ENCODE results near the gene AP2M1.
A peak's percentile ranks its signal among the peaks of the same experiment; 100 is the strongest.

The AP2M1 gene

DNA sequence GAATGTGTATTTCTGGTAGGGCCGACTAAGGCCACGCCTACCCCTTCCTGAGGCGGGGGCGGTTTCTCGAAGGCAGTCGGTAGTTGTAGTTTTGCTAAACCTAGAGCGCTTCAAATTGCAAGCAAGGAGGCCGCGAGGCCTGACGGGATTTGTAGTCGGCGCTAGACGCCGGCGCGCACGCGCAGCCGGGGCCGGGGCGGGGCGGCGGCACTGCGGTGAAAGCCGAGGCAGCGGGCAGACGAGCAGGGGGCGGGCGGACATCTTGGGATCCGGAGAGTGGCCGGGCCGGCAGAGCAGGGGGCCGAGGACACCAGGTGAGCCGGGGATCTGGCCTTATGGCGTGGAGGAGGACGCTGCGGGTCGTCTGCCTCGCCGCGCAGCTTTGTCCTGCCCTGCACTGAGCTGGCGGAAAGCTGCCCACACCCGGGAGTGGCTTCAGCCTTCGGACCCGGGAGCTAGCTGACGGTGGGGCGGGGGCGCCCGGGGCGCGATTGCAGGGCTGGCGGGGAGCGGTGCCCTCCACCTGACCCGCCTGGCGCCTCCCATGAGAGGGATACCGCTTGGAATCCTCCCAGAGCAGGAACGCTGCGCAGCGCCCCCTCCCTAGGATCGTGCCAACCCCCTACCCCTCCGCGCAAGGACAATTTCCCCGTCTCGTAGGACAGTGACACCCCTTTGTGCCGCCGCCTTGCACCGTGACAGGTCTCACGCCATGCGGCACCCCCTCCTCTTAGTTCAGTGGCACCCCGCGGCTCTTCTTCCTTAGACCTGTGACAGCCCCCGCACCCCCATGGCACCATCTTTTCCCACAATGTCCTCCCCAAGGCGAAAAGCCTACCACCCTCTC lies at the start of gene AP2M1:
TSS of gene AP2M1 (plus strand) at position 210 of the 847 bp plus-strand sequence. CDS start 2,139 bp downstream, outside the sequence.
- H3K9me3 Mint-ChIP-seq, result no peaks in the 10 kb centered on the region
- H3K4me3 Mint-ChIP-seq, result peak within 1 kb of the TSS; percentile 94
- peaks cover 17% of the 10 kb centered on the region for H3K36me3 Mint-ChIP-seq (ENCODE audit: low read depth)
- peak within 1 kb of the TSS; percentile 83 for H3K27ac Mint-ChIP-seq
- H3K27me3 Mint-ChIP-seq, result no peaks in the 10 kb centered on the region
- H3K4me1 Mint-ChIP-seq, result peaks cover 30% of the 10 kb centered on the region
- ATAC-seq (peak; percentile 95), DNase-seq (peak; percentile 97)

DNA sequence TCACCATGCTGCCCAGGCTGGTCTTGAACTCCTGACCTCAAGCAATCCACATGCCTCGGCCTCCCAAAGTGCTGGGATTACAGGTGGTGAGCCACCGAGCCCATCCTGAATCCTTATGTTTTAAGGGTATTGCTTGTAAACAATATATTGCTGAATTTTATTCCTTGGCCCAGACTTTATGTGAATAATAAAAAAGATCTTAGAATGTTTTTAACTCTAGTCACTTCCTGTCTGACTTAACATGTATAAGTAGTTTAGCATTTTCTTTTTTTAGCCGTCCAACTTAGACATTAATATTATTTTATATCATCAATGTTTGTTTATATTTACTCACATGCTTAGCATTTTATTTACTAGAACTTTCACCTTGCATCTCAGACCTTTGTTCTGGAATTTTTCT lies 48.6 kb upstream of the AP2M1 start:
- Mint-ChIP-seq H3K4me1 (no peaks in the 10 kb centered on the region), H3K9me3 (no peaks in the 10 kb centered on the region)
- no peak for ATAC-seq

DNA sequence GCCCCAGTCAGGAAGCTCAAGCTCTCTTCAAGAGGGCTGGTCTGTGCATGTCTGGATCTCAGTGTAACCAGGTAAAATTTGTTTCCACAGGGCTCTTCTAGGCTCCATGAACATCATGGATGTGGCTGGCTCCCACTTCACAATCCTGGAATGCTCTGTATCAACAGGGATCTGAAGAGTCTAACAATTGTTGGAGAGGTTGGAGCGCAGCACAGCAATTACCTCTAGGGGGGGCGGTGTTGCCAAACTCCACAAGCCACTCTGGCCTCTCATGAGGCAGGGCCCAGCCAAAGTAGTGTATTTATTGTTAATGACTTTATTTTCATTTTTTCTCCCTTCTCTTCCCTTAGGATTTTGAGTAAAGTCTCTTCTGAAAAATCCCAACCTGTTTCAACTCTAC lies 45.6 kb upstream of the AP2M1 start:
- Mint-ChIP-seq H3K4me3 (no peak overlapping the region), H3K9me3 (no peaks in the 10 kb centered on the region), H3K27ac (no peak overlapping the region), H3K4me1 (peaks cover 8% of the 10 kb centered on the region), H3K27me3 (no peaks in the 10 kb centered on the region), H3K36me3 (ENCODE audit: low read depth) (peaks cover 2% of the 10 kb centered on the region)
- peak; percentile 20 for DNase-seq
- no peak for ATAC-seq

More for the DNA sequence above, 48.6 kb upstream of the AP2M1 start:
- Mint-ChIP-seq H3K27me3 (no peaks in the 10 kb centered on the region), H3K4me3 (no peak overlapping the region), H3K27ac (no peak overlapping the region), H3K36me3 (ENCODE audit: low read depth) (no peaks in the 10 kb centered on the region)
- DNase-seq, result no peak

DNA sequence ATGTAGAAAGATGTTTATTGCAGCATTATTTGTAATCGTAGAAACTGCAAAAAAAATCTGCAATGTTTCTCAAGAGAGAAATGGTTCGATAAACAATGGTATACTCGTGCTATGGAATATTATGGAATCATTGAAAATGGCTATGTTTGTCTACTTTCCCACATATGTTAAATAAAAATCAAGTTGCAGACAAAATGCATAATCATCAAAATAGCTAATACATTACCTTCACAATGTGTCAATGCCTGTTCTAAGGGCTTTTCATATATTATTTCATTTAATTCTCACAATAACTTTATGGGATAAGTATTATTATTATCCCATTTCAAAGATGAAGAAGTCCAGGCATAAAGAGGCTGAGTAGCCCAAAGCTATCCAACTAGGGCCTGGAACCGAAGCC lies 41.7 kb upstream of the AP2M1 start:
- peaks cover 34% of the 10 kb centered on the region for H3K4me1 Mint-ChIP-seq
- no peaks in the 10 kb centered on the region for H3K9me3 Mint-ChIP-seq
- no peak overlapping the region for H3K27ac Mint-ChIP-seq
- H3K27me3 Mint-ChIP-seq, result no peaks in the 10 kb centered on the region
- H3K4me3 Mint-ChIP-seq, result no peak overlapping the region
- H3K36me3 Mint-ChIP-seq (ENCODE audit: low read depth), result peaks cover 15% of the 10 kb centered on the region
- ATAC-seq (no peak), DNase-seq (no peak)

DNA sequence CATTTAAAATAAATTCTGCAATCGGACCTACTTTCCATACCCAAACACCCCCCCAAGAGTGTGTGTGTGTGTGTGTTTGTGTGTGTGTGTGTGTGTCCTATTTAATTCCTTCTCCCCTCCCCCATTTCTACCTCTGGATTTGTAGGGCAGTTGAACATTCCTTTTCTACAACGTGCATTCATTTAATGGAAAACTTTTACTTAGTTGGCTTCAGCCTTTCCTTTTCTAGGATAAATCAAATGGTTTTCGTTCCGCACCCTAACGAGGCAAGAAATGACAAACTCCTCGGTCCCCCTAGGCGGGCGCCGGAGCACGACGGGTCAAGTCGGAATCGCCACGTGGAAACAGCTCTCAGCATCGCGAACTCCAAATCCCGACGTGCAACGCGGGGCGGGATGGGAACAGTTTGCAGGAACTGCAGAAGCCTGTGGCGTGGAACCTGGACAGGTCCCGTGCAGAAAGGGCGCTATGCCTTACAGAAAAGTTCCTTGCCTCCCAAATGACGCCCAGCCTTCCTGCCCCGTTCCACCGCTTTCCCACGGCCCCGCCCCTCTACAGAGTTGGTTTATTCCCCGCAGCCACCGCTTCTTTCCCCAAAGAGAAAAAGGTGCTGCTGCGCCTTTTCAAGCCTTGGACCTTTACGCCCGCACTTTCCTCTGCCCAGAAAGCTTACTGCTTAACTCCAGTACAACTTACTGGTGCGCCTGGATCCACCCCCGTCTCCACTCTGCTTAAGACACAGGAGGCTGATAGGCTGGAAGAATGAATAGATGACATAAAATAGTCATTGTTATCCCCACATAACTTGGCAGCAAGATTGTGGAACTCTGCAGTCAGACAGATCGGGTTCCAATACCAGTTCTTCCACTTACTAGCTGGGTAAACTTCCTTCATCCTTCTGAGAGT lies 40.6 kb upstream of the AP2M1 start:
- Mint-ChIP-seq H3K9me3 (no peaks in the 10 kb centered on the region), H3K27ac (peak overlapping the region; percentile 97), H3K4me1 (peaks cover 34% of the 10 kb centered on the region), H3K27me3 (no peaks in the 10 kb centered on the region), H3K36me3 (ENCODE audit: low read depth) (peaks cover 16% of the 10 kb centered on the region), H3K4me3 (peak overlapping the region; percentile 97)
- ATAC-seq (peak; percentile 31), DNase-seq (peak; percentile 64)

DNA sequence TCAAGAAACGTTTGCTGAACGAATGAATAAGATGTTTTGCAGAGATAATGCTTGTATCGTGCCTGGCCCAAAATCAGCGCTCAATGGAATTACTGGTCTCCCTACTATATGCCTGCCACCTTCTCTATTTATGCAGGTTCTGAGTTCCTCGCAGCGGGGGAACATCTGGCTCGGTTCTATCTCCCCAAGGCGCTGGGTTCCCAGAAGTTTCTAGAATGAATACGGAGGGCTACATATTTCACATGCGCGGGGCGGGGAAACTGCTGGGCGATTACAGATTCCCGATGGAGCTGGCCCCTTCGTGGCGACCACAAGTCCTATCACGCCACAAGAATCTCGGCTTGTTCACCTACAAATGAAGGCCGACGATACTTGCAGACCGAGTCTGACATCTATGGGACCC lies 39.9 kb upstream of the AP2M1 start:
- Mint-ChIP-seq H3K9me3 (no peaks in the 10 kb centered on the region), H3K27ac (peak overlapping the region; percentile 97), H3K36me3 (ENCODE audit: low read depth) (peaks cover 16% of the 10 kb centered on the region), H3K4me1 (peaks cover 34% of the 10 kb centered on the region), H3K4me3 (peak overlapping the region; percentile 97), H3K27me3 (no peaks in the 10 kb centered on the region)
- DNase-seq (no peak), ATAC-seq (peak; percentile 4)

DNA sequence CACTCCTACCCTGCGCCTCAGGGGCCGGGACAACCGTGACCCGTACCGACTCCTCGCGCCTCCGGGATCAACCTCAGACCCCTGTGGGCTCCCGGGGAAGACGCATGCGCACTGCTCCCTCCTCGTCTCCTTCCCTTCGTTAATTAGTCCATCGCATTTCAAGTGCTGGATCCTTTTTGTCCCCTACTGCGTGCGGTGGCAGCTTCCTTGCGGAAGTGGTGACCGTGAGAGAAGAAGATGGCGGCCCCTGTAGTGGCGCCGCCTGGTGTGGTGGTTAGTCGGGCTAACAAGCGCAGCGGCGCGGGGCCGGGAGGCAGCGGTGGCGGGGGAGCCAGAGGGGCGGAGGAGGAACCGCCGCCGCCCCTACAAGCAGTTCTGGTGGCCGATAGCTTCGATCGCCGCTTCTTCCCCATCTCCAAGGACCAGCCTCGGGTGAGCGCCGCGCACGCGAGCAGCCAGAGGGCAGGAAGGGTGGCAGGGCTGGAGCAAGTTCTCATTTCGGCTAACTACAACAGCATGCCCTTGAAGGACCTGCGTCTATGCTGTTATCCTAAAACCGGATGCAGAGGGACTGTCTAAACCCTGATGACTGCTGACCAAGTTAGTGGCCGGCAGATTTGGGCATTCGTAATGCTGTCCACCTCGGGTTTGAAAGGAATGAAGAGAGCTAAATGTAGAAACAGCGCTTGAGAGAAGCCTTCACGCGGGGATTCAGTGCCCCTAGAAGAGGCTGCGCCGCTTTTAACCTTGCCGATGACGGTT lies 39.3 kb upstream of the AP2M1 start, which contains the start of gene EIF2B5:
TSS of gene EIF2B5 (plus strand) at position 210 of the 762 bp plus-strand sequence. CDS start at position 238, 28 bp downstream.
- DNase-seq, result peak; percentile 90
- Mint-ChIP-seq H3K9me3 (no peaks in the 10 kb centered on the region), H3K4me1 (peaks cover 34% of the 10 kb centered on the region), H3K27ac (peak within 1 kb of the TSS; percentile 97), H3K36me3 (ENCODE audit: low read depth) (peaks cover 20% of the 10 kb centered on the region), H3K4me3 (peak within 1 kb of the TSS; percentile 97), H3K27me3 (no peaks in the 10 kb centered on the region)
- peak; percentile 91 for ATAC-seq

DNA sequence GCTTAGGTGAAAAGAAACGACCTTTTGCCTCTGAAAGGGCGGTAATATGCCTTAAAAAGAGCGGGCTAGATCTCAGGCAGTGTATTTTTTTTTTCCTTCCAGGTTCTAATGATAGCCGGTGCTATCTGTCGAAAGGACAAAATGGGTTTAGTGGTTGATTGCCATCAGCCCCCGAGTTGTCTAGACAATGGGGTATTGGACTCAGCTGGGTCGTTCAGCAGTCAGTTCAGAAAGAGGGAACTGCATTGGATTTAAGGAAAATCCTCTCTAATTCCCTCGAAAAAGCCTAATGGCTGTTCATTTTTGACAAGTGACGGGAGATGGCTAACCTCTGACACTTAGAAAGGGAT lies 38.8 kb upstream of the AP2M1 start:
- Mint-ChIP-seq H3K9me3 (no peaks in the 10 kb centered on the region), H3K4me1 (peaks cover 34% of the 10 kb centered on the region), H3K36me3 (ENCODE audit: low read depth) (peaks cover 26% of the 10 kb centered on the region), H3K4me3 (peak overlapping the region; percentile 97), H3K27me3 (no peaks in the 10 kb centered on the region), H3K27ac (peak overlapping the region; percentile 97)
- DNase-seq, result no peak
- ATAC-seq, result no peak

DNA sequence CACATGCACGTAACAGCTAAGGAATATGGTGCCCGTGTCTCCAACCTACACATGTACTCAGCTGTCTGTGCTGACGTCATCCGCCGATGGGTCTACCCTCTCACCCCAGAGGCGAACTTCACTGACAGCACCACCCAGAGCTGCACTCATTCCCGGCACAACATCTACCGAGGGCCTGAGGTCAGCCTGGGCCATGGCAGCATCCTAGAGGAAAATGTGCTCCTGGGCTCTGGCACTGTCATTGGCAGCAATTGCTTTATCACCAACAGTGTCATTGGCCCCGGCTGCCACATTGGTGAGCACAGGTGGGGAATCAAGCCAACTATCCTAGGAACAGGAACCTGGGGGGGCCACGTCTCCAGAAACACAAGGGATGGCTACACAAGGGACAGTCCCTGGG lies 34.2 kb upstream of the AP2M1 start:
- no peaks in the 10 kb centered on the region for H3K9me3 Mint-ChIP-seq
- ATAC-seq, result no peak
- no peaks in the 10 kb centered on the region for H3K27me3 Mint-ChIP-seq
- H3K36me3 Mint-ChIP-seq (ENCODE audit: low read depth), result peaks cover 53% of the 10 kb centered on the region
- H3K4me1 Mint-ChIP-seq, result peaks cover 22% of the 10 kb centered on the region
- no peak overlapping the region for H3K4me3 Mint-ChIP-seq
- H3K27ac Mint-ChIP-seq, result peak overlapping the region; percentile 5
- no peak for DNase-seq

DNA sequence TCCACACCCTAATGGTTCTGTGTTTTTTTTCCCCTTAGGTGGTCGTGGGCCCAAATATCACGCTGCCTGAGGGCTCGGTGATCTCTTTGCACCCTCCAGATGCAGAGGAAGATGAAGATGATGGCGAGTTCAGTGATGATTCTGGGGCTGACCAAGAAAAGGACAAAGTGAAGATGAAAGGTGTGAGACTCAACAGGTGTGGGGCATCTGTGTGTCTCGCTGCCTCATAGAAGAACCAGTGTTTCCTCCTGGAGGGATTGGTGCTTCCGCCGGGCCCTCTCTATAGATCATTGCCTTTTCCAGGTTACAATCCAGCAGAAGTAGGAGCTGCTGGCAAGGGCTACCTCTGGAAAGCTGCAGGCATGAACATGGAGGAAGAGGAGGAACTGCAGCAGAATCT lies 32.5 kb upstream of the AP2M1 start:
- H3K27ac Mint-ChIP-seq, result no peak overlapping the region
- H3K4me1 Mint-ChIP-seq, result peaks cover 8% of the 10 kb centered on the region
- ATAC-seq, result no peak
- H3K36me3 Mint-ChIP-seq (ENCODE audit: low read depth), result peaks cover 52% of the 10 kb centered on the region
- DNase-seq, result no peak
- H3K9me3 Mint-ChIP-seq, result no peaks in the 10 kb centered on the region
- no peak overlapping the region for H3K4me3 Mint-ChIP-seq
- H3K27me3 Mint-ChIP-seq, result no peaks in the 10 kb centered on the region

DNA sequence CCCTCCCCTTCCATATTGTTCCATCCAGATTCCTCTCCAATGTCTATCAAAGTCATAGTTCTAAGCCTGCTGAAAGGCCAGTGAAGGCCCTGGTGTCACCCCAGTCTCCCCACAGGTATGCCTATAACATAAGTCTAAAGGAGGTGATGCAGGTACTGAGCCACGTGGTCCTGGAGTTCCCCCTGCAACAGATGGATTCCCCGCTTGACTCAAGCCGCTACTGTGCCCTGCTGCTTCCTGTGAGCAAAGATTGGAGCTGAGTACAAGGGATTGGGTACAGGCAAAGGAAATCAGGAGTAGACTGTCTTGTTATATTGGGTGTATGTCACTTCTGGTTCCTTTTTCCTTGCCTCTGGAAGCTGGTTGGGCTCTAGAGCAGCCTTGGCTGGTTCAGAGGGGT lies 31.3 kb upstream of the AP2M1 start:
- Mint-ChIP-seq H3K4me3 (no peak overlapping the region), H3K9me3 (no peaks in the 10 kb centered on the region), H3K27ac (no peak overlapping the region), H3K36me3 (ENCODE audit: low read depth) (peaks cover 44% of the 10 kb centered on the region), H3K4me1 (peaks cover 5% of the 10 kb centered on the region), H3K27me3 (no peaks in the 10 kb centered on the region)
- no peak for DNase-seq
- ATAC-seq, result no peak

DNA sequence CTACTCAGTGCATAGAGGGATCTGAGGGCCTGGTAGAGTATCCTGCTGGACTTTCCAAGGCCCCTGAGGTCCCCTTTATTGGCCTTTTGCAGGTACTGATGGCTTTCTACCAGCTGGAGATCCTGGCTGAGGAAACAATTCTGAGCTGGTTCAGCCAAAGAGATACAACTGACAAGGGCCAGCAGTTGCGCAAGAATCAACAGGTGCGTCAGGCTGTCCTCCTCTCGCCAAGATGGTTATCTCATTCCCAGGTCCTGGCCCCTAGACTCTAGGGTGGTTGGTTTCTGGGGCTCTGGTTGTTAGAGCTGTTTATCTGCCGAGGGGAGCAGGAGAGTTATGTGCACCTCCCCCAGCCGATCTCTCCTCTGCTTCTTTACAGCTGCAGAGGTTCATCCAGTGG lies 30.1 kb upstream of the AP2M1 start:
- H3K9me3 Mint-ChIP-seq, result no peaks in the 10 kb centered on the region
- no peak overlapping the region for H3K4me3 Mint-ChIP-seq
- H3K4me1 Mint-ChIP-seq, result peaks cover 5% of the 10 kb centered on the region
- H3K36me3 Mint-ChIP-seq (ENCODE audit: low read depth), result peaks cover 44% of the 10 kb centered on the region
- H3K27ac Mint-ChIP-seq, result no peak overlapping the region
- ATAC-seq (no peak), DNase-seq (no peak)
- no peaks in the 10 kb centered on the region for H3K27me3 Mint-ChIP-seq

DNA sequence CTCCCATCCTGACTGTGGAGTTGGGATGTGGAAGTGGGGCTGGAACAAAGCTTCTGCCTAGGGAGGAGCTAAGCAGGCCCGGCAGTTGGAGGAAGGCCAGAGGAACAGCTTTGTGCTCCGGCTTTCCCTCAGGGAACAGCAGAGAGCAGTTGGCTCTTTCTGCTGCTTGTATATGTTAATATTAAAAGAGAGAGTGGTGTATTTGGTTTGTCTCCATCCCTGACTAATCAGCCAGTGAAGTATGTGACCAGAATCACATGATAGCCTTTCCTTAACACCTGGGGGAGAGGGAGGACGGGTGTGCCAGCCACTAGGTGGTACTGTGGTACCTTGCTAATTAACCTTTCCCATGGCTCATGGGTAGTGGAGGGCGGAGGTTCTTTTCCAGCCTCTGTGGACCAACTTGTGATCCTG lies 29.5 kb upstream of the AP2M1 start:
- peak; percentile 59 for ATAC-seq
- Mint-ChIP-seq H3K36me3 (ENCODE audit: low read depth) (peaks cover 42% of the 10 kb centered on the region), H3K4me1 (peaks cover 5% of the 10 kb centered on the region), H3K9me3 (no peaks in the 10 kb centered on the region), H3K4me3 (no peak overlapping the region), H3K27me3 (no peaks in the 10 kb centered on the region), H3K27ac (no peak overlapping the region)
- DNase-seq, result peak; percentile 27

DNA sequence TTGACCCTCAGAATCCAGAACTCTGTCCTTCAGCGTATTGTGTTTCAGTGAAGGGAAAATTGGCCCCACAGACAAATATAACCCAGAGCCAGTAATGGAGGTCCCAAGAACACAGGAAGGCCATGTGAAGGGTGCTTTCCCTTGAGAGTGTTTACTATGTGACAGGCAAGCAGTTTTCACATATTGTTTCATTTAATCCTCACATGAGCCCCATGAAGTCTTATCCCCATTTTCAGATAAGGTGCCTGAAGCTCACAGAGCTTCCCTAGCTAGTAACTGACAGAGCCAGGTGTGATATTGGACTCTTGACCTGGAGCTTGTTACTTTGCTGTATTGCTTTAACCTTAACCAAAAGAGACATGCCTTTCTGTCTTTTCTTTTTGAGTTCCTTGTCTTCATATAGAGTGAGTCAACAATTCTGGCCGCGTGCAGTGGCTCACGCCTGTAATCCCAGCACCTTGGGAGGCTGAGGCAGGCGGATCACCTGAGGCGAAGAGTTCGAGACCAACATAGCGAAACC lies 28.8 kb upstream of the AP2M1 start:
- DNase-seq, result no peak
- Mint-ChIP-seq H3K4me3 (no peak overlapping the region), H3K4me1 (peaks cover 5% of the 10 kb centered on the region), H3K36me3 (ENCODE audit: low read depth) (peaks cover 35% of the 10 kb centered on the region), H3K27ac (no peak overlapping the region), H3K9me3 (no peaks in the 10 kb centered on the region), H3K27me3 (no peaks in the 10 kb centered on the region)
- ATAC-seq, result no peak
